NCI-H524 treated with DMSO at 0.1 percent for 48 hours (cell line): Measurements from ENCODE around the gene KLF13.

Experiments
- DNase-seq: peaks from one replicate; lab custom pipeline; 2025; lab: John Stamatoyannopoulos, UW

Gene KLF13

GRCh38 chr15:31316135-31316795 lies 10.4 kb upstream of the KLF13 start:
- DNase-seq = no peak

DNA sequence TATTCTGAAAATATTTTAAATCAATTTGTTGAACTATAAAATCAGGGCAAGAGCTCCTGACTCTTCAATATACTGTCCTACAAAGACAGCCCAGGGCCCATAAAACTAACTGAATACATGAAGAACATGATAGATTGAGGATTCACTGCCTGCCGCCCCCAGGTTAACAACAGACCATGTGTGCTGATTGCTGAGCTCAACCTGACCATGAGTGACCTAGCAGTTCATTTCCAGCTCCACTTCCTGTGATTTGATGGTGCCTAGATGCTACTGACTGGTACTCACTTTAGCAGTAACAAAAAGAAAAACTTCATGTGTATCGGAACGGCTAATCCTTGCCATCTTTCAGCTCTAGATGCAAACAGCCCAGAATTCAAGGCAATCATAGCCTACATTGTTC lies 9.6 kb upstream of the KLF13 start:
- no peak for DNase-seq

DNA sequence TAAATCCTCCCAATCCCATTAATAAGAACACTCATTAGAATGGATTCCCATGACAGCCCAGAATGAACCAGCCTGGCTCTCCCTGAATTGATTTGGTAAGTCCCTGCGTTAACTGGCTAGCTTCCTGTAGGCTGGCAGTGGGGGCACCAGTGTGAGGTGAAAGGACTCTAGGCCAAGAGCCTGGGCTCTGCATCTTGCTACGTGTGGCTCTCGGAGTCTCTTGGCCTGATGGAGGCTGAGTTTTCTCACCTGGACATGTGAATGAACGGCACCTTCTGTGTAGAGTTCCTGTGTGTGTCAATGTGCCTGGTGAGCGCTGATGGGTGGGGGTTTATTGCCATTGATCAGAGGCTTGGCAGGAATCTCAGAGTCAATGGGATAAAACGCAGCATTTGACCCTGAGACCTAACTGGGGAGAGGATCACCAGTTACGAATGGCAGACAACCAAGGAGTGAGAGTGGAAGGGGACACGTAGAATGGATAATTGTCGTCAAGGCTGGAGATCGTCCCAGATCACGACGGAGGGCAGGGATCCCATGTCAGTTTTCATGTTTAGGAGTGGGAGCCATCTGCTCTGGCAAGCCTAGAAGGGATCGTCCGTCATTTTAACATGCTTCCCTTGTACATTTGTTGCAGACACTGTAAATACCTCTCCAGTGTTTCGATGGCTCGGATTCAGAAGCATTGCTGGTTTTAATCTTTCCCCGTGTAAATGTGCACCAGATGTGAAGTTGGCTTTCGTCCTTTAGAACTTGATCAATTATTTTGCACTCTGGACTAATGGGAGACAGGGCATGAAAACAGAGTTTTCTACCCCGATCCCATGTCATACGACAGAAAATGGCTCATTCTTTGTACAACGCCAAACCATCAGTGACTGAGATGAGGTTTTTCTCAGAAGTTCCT lies 9.0 kb upstream of the KLF13 start:
- DNase-seq = no peak

DNA sequence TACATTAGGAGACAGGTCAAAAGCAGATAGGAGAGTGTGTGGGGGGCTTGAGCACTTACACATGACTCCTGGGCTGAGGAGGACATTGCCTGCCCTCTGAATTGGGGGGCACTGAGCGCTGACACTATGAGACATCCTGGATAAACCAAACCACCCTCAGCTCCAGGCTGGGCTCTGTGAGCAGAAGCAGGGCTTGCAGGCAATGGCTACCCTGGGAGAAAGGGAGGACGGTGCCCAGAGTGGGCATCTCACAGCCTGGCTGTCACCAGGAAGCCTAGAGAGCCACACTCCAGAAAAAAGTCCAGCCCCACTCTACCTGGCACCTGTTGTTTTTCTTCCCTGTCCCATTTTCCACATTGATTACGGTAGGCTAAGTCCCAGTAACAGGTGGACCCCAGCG lies 8.2 kb upstream of the KLF13 start:
- no peak for DNase-seq

DNA sequence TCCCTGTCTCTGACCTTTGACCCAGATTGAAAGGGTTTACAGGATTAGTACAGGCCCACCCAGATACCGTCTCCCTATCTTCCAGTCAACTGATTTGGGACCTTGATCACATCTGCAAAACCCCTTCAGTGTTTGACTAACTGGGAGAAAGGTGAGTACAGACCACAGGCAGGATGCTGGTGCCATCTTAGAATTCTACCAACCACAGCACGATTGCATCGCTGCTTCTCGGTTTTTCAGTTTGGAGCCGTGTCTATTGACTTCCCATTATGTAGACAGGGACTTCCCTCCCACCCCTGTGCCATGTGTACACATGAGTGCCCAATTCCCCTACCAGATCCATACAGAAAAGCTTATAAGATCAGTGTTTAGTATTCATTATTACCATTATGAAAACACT lies 6.6 kb upstream of the KLF13 start:
- no peak for DNase-seq

GRCh38 chr15:31321418-31321817 lies 5.2 kb upstream of the KLF13 start:
- no peak for DNase-seq

DNA sequence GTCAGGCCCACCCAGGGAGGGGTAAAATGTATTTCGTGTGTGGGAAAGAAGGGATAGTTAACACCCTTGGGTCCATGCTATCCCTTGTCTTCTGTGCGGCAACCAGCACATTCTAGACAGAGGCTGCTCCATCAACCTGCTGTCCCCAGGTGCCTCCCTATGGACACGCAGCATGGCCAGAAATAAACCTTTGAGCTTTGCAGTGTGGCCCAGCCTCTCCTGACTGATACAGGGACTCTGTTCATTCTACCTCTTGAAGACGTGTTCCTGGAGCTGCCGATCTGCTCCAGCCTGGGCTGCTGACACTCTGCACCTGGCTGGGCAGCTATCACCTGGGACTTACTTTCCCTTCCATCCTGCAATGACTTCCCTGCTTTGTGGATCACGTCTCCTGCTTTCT lies 4.1 kb upstream of the KLF13 start:
- no peak for DNase-seq

GRCh38 chr15:31323627-31324026 lies 3.0 kb upstream of the KLF13 start:
- DNase-seq = no peak

DNA sequence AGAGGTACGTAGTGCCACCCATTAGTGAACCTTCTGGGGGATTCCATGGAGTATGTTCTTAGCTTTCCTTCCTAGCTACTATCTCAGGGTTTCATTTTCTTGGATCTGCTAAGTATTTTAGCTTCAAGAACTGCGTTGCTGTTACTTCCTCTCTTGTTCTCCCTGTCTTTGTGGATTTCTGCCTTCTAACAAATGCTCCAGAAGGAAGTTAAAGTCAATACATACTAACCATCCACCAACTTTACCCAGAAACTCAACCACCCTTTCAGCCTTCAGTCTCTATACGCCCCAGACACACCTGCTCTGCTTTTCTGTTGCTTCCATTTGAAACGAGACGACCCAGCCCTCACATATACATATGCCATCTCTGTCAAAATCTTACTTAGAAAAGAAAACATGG lies 2.4 kb upstream of the KLF13 start:
- no peak for DNase-seq

DNA sequence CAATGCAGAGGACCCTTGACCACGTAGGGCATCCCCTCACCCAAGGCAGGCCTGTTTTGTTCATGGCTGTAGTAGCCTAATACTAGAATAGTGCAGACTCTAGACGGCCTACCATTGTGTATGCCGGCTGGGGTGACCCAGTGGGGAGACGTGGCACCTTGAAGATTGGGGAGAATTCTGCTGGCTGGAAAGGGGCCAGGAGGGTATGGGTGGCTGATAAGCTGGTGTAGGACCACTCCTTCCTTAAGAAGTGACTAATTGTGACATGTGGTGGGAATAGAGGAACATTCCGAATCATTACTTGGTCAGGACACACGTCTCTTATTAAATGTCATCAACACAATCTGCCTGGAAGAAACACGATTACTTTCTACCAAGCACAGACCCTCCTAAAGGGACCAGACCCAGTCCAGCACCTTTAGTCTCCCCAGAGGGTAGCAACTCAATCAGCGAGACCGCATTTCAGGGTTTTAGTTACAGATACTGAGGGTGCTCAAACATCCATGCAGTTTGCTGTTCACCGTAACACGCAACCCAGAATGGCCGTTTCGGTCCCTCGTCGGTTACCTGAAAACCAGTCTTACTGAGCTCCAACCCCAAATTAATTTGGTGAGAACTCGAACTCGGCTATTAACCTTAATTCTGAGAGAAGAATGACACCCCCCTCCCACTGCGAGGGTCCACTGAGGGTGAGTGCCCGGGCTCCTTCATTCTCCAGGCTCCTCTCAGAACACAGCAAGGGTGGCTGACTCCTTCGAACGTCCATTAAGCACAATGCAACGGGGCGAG lies 1.6 kb upstream of the KLF13 start:
- DNase-seq = no peak

DNA sequence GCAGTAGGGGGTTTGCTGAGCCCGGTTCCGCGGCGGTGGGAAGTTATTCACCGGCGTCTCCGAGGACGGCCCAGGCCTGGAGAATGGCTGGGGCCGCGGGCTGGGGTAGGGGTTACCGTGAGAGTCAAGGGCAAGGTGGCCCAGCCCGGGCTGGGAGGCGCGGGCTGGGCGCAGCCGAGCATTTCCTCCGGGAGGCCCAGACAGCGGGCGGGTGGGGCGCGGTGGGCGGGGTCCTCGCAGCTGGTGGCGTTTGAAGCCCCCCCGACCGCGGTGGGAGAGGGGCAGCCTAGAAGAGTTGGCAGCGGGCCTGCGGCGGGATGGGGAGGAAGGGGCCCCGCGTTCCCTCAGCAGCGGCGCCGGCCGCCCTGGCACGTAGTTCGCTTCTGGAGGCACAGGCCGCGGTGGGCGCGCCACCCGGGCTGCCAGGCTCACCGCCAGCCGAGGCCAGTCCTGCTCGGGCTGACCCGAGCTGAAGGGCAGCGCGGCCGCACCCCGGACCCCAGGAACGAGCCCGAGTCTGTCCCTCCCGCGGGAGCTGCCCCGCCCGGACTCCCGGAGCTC lies 960 bp upstream of the KLF13 start:
- no peak for DNase-seq

DNA sequence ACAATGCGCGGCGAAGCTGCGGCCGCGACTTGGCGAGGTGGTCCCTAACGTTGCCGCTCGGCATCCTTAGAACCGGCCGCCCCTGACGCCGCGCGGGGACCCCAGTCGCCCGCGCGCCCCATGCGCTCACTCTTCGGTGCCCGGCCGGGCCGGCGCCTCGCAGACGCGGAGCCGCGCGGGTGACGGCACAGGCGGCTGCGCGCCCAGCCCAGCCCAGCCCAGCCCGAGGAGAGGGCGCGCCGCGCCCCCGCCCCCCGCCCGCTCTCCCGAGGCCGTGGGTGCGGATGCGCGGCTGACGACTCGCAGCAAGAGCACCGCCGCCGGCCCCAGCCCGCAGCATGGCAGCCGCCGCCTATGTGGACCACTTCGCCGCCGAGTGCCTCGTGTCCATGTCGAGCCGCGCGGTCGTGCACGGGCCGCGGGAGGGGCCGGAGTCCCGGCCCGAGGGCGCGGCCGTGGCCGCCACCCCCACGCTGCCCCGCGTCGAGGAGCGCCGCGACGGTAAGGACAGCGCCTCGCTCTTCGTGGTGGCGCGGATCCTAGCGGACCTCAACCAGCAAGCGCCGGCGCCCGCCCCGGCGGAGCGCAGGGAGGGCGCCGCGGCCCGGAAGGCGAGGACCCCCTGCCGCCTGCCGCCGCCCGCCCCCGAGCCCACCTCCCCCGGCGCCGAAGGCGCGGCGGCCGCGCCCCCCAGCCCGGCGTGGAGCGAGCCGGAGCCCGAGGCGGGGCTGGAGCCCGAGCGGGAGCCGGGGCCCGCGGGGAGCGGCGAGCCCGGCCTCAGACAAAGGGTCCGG lies 437 bp downstream of the KLF13 start:
- DNase-seq = no peak

- DNase-seq = no peak
Observed at GRCh38 chr15:31327669-31328427, 1.2 kb downstream of the KLF13 start.

GRCh38 chr15:31328428-31328968 lies 1.9 kb downstream of the KLF13 start:
- no peak for DNase-seq

DNA sequence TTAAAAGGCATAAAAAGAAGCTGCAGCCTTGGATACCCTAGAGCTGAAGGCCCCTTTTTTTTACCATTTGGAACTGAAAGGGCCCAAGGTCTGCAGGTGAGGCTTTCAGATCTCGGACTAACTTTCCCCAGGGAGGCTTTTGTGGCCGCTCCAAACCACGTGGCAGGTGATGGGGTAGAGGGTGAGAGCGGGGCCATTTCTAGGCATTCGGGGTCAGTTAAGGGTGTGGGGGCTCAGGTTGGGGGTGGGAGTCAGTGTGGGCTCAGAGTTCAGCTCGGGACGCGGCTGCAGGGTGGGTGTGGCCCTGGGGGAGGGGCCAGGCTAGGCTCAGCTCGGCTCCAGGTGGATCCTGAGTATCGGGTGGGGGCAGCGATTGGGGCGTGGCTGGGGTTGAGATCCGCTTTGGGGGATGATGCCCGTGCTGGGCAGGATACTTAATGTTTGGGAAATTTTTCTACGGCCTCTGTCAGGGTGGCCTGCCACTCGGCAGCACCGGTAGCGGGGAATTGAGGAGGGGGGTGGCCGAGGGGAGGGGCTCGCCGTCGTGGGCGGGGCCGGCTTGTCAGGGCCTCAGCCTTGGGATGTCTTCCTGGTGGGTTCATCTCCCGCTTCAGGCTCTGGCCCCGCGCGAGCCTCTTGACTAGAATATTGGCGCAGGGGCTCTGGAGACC lies 2.5 kb downstream of the KLF13 start:
- DNase-seq = no peak

DNA sequence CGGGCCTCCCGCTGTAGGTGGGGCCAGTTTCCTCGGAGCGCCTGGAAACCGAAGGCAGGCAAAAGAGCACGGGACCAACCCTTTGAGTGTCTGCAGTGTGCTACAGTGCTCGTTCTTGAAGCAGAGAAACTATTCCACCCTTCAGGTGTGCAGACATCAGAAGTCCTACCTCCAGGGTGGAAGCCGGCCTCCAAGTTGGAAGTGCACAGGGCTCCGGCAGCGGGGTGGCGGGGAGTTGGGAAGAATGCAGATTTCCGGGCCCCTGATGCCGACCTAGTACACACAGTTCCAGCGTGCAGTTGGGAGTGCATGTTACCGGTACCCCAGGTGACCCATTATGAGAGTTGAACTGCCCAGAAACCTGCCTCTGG lies 3.0 kb downstream of the KLF13 start:
- no peak for DNase-seq

DNA sequence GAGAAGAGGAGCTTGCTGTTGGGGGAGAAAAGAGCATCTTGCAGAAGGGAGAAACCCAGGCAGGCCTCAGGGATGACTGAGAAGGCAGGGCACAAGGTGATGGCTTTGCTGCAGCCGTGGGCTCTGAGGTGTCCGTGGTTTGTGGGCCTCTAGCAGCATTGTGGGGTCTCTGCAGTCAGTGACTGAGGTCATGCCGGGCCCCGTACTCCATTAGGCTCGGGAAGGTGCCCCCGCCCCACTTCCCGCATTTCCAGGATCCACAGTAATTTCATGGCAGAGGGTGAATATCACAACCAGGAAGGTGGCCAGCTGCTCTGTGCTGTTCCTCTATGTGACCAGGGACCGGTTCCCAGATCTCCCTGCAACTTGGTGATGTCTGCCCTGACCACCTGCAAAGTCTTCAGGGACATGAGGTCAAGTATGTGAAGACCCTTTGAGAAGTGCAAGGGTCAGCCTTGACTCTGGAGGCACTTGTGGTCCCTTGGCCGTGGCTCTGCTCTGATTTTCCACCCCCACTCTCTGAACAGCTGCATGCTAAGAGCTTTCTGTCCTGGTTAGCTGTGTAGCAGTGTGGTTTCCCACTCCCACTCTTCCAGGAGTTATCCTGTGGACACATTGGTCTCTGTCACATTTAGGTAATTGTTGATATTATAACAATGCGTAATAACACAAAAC lies 3.6 kb downstream of the KLF13 start:
- no peak for DNase-seq

DNA sequence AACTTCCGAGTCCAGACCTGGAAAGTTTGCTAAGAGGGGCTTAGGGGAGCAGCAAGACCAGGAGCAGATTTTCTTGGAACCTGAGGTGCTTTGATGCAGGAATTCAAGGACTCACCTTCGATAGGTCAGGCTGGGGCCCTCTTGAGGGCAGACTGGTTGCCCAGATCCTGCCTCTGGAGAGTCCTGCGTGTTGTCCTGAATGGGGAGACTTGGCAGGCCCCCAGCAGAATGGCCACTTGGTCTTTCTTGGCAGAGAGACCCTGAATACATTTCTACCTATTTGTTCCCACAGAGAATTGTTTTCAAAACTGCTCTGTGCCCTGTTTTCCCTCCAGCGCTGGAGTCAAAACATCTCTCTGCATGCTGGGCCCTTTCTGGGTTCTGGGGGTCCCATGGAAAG lies 4.2 kb downstream of the KLF13 start:
- no peak for DNase-seq

GRCh38 chr15:31331389-31331788 lies 4.8 kb downstream of the KLF13 start:
- DNase-seq = no peak
